OCI-LY7 (cell line): Measurements from ENCODE around the gene SPTLC1.

Source experiments
- EZH2phosphoT487 ChIP-seq: fragments of 200-600 bp; sonication (generic); IDR thresholded peaks from 2 replicates; pipeline ENCODE4 v1.6.1; 2018; ENCODE audit warnings: low read depth, borderline replicate concordance, mild to moderate bottlenecking, mixed run types, antibody characterized with exemption, low read length, moderate library complexity, mixed read lengths
- TF ChIP-seq, protein P1 (sequence below): fragments of 200-600 bp; sonication (generic); conservative IDR thresholded peaks from 2 replicates; pipeline ENCODE4 v1.5.1; 2014; ENCODE audit warnings: mild to moderate bottlenecking, antibody characterized with exemption, low read length, moderate library complexity, mixed read lengths

- TF ChIP-seq, protein P1, sequence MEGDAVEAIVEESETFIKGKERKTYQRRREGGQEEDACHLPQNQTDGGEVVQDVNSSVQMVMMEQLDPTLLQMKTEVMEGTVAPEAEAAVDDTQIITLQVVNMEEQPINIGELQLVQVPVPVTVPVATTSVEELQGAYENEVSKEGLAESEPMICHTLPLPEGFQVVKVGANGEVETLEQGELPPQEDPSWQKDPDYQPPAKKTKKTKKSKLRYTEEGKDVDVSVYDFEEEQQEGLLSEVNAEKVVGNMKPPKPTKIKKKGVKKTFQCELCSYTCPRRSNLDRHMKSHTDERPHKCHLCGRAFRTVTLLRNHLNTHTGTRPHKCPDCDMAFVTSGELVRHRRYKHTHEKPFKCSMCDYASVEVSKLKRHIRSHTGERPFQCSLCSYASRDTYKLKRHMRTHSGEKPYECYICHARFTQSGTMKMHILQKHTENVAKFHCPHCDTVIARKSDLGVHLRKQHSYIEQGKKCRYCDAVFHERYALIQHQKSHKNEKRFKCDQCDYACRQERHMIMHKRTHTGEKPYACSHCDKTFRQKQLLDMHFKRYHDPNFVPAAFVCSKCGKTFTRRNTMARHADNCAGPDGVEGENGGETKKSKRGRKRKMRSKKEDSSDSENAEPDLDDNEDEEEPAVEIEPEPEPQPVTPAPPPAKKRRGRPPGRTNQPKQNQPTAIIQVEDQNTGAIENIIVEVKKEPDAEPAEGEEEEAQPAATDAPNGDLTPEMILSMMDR, result no peak
- TF ChIP-seq EZH2phosphoT487, result no peak
Observed at GRCh38 chr9:92097997-92098482, 17.2 kb downstream of the SPTLC1 start.
